ENCODE results near the gene TCF7L1.
"Not testable (repeated sequence)": the region's sequence is repeated elsewhere in the genome, so short reads cannot be mapped to it uniquely, and the experiment has no call there.

TCF7L1 gene

GRCh38 chr2:85310330-85310729, 177.1 kb downstream of the TCF7L1 start:
- Histone ChIP-seq H3K4me1 (ENCODE audit: low read length) (peaks cover 22% of the 10 kb centered on the region), H3K79me2 (ENCODE audit: low read length) (no peaks in the 10 kb centered on the region), H3K36me3 (replicated peaks; ENCODE audit: low read depth, low read length) (peaks cover 5% of the 10 kb centered on the region), H3K9ac (ENCODE audit: low read length) (no peak overlapping the region), H4K20me1 (ENCODE audit: insufficient read depth, low read length) (no peaks in the 10 kb centered on the region), H3K4me2 (ENCODE audit: low read length) (no peak overlapping the region), H3K27me3 (ENCODE audit: low read depth, low read length) (peaks cover 6% of the 10 kb centered on the region; the same call in 1 of the 2 replicates), H2AFZ (ENCODE audit: low read depth, low read length) (no peak overlapping the region), H3K4me3 (ENCODE audit: low read length) (no peak overlapping the region), H3K27ac (ENCODE audit: low read length) (no peak overlapping the region), H3K9me3 (ENCODE audit: insufficient read depth, low read length) (no peaks in the 10 kb centered on the region)
- TF ChIP-seq EZH2phosphoT487 (IDR thresholded peaks at IDR 0.05; ENCODE audit: low read depth) (no peak), CTCF (IDR thresholded peaks at IDR 0.05; ENCODE audit: low read depth, low read length) (no peak)

GRCh38 chr2:85312404-85312803, 179.2 kb downstream of the TCF7L1 start:
- Histone ChIP-seq H4K20me1 (ENCODE audit: insufficient read depth, low read length) (no peaks in the 10 kb centered on the region), H3K27ac (ENCODE audit: low read length) (no peak overlapping the region), H3K4me2 (ENCODE audit: low read length) (no peak overlapping the region)

GRCh38 chr2:85314884-85315242, 181.7 kb downstream of the TCF7L1 start:
- Histone ChIP-seq H3K4me1 (ENCODE audit: low read length) (peaks cover 5% of the 10 kb centered on the region), H2AFZ (ENCODE audit: low read depth, low read length) (no peak overlapping the region), H3K27me3 (ENCODE audit: low read depth, low read length) (no peaks in the 10 kb centered on the region), H3K9ac (ENCODE audit: low read length) (no peak overlapping the region), H3K4me3 (ENCODE audit: low read length) (no peak overlapping the region), H3K4me2 (ENCODE audit: low read length) (no peak overlapping the region), H3K36me3 (replicated peaks; ENCODE audit: low read depth, low read length) (peaks cover 22% of the 10 kb centered on the region), H3K9me3 (ENCODE audit: insufficient read depth, low read length) (no peaks in the 10 kb centered on the region), H4K20me1 (ENCODE audit: insufficient read depth, low read length) (peaks cover 11% of the 10 kb centered on the region; the same call in 1 of the 2 replicates), H3K27ac (ENCODE audit: low read length) (no peak overlapping the region), H3K79me2 (ENCODE audit: low read length) (peaks cover 15% of the 10 kb centered on the region)
- TF ChIP-seq EZH2phosphoT487 (IDR thresholded peaks at IDR 0.05; ENCODE audit: low read depth), result no peak
- TF ChIP-seq CTCF (IDR thresholded peaks at IDR 0.05; ENCODE audit: low read depth, low read length), result no peak

More at GRCh38 chr2:85312404-85312803, 179.2 kb downstream of the TCF7L1 start:
- Histone ChIP-seq H3K79me2 (ENCODE audit: low read length) (no peaks in the 10 kb centered on the region), H3K4me1 (ENCODE audit: low read length) (peaks cover 19% of the 10 kb centered on the region), H3K36me3 (replicated peaks; ENCODE audit: low read depth, low read length) (peaks cover 8% of the 10 kb centered on the region), H3K9me3 (ENCODE audit: insufficient read depth, low read length) (no peaks in the 10 kb centered on the region), H3K27me3 (ENCODE audit: low read depth, low read length) (peaks cover 6% of the 10 kb centered on the region; the same call in 1 of the 2 replicates), H3K4me3 (ENCODE audit: low read length) (no peak overlapping the region), H3K9ac (ENCODE audit: low read length) (no peak overlapping the region), H2AFZ (ENCODE audit: low read depth, low read length) (no peak overlapping the region)
- TF ChIP-seq EZH2phosphoT487 (IDR thresholded peaks at IDR 0.05; ENCODE audit: low read depth) (no peak), CTCF (IDR thresholded peaks at IDR 0.05; ENCODE audit: low read depth, low read length) (no peak)

GRCh38 chr2:85315921-85316320, 182.7 kb downstream of the TCF7L1 start:
- H3K27me3 ChIP-seq (ENCODE audit: low read depth, low read length); H3K9ac ChIP-seq (ENCODE audit: low read length); H2AFZ ChIP-seq (ENCODE audit: low read depth, low read length); H3K4me2 ChIP-seq (ENCODE audit: low read length); H3K27ac ChIP-seq (ENCODE audit: low read length); H3K9me3 ChIP-seq (ENCODE audit: insufficient read depth, low read length); H3K4me1 ChIP-seq (ENCODE audit: low read length); H3K4me3 ChIP-seq (ENCODE audit: low read length): not testable (repeated sequence)
- Histone ChIP-seq H3K36me3 (replicated peaks; ENCODE audit: low read depth, low read length) (peaks cover 32% of the 10 kb centered on the region), H4K20me1 (ENCODE audit: insufficient read depth, low read length) (peaks cover 18% of the 10 kb centered on the region), H3K79me2 (ENCODE audit: low read length) (peaks cover 25% of the 10 kb centered on the region)
